T-helper 9 cell (primary cell): ENCODE measurements around the gene FRS3.
A peak's percentile ranks its signal among the peaks of the same experiment; 100 is the strongest.

ENCODE experiments used
- DNase-seq: peaks from one replicate; pipeline ENCODE4 v3.0.0-alpha.2; 2020

The FRS3 gene

GRCh38 chr6:41790045-41790444 is 10.3 kb upstream of the FRS3 start:
- DNase-seq, result no peak

- DNase-seq, result no peak
These were observed 9.7 kb upstream of the FRS3 start for GRCh38 chr6:41789390-41789724.

DNA sequence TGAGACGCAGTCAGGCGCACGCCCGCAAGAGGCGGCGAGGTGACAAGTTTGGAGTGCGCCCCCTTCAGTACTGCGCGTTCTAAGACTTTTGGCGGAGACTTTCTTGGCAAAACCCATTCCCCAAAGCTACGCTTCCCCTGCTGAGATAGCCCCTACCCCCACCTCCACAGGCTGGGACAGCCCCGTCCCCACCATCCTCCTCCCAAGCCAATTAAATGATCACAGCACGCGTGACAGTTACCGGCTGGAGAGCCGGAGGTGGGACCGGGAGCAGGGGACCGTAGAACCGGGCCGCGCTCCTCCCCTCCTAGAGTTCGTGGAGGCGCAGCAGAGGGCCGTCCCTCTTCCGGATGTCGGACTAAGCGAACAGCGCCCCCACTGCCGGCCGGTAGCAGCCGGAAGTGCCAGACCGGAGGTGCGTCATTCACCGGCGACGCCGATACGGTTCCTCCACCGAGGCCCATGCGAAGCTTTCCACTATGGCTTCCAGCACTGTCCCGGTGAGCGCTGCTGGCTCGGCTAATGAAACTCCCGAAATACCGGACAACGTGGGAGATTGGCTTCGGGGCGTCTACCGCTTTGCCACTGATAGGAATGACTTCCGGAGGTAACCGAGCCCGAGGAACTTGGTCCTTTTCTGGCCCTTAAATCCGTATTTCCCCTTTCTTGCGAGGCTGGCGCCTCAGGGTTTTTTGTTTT is 7.7 kb upstream of the FRS3 start, which contains the start of gene TOMM6:
Gene TOMM6 (plus strand): TSS at position 476 of the 699 bp plus-strand sequence. CDS start 4 bp downstream, at position 480.
- DNase-seq, result peak; percentile 93

GRCh38 chr6:41786451-41787218 is 6.9 kb upstream of the FRS3 start:
- DNase-seq, result peak; percentile 88

DNA sequence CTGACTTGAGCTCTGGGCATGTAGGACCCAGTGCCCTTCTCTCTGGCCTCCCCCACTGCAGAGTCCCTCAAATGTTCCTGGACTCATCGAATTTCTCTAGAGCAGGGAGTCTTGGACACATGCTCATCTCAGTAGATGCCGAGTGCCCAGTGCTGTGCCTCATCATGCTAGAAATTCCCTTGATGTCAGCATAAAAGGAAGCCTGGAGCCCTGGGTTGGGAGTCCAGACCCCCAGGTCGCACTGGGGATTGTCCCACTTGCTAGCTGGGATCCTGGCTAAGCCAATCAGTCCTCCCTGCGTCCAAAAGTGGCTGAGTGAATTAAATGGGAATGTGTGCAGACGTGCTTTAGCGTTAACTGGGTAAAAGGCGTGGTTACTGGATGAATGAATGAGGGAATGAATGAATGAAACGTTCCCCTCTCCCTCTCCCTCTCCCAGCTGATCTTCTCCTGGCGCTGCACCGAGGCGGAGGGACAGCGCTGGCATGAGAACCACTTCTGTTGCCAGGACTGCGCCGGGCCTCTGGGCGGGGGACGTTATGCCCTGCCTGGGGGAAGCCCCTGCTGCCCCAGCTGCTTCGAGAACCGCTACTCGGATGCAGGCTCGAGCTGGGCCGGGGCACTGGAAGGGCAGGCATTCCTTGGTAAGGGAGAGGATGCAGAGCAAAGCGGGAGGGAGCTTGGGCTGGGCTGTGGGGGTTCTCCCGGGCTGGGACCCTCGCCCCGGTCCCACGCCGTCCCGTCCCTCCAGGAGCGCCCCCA is 6.2 kb upstream of the FRS3 start:
- no peak for DNase-seq

DNA sequence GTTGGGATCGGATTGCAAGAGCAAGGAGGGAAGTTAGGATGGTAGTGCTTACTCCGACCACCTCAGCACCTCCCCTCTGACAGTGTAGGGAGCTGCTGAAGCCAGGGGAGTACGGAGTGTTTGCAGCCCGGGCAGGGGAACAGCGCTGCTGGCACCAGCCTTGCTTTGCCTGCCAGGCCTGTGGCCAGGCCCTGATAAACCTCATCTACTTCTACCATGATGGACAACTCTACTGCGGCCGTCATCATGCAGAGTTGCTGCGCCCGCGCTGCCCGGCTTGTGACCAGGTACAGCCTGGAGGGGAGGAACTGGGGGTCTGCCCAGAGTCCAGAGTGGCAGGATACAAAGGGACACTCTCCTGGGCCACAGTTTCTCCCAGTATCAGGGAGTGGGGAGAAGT is 5.6 kb upstream of the FRS3 start:
- no peak for DNase-seq

GRCh38 chr6:41784581-41785171 is 5.0 kb upstream of the FRS3 start:
- DNase-seq, result no peak

DNA sequence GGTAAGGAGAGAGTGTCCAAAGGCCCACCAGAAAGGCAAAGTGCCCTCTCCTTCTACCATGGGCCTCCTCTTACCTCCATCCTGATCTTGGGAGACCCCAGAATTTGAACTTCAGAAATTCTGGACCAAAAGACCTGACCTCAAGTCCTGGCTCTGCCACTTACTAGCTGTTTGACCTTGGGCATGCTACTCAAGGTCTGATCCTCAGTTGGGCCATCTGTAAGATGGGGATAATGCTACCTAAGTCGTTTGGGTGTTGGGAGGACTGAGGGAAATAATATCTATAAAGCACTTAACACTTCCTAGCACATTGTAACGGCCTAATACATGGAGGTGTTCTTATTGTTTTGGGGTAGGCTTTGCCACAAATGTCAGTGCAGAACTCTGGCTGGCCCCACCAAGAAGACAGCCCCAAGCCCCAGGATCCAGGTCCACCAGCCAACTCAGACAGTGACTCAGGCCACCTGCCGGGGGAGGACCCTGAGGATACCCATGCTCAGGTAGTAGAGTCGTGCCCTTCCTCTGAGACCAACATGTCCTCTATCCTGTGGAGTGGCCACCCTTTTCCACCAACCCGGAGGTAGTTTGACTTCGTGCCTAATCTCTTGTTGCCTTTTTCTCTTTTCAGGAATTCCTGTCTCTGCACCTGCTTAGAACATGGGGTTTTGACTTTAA is 3.5 kb upstream of the FRS3 start:
- DNase-seq, result no peak

DNA sequence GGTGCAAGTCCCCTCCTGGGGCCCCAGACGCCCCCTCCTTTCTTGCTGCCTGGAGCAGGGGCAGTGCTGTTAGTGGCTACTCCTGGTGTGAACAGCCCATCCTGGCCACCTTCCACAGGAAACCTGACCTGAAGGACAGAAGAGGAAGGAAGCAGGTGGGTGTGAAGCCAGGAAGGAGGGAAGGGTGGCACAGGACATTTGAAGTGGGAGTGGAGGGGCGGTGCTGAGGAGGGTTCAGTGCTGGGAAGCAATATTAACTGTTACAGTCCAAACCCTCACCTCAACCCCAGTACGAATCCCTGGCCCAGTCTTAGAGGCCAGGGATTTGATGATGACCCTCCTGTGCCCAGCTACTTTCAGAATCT is 1.6 kb upstream of the FRS3 start:
- DNase-seq, result no peak

DNA sequence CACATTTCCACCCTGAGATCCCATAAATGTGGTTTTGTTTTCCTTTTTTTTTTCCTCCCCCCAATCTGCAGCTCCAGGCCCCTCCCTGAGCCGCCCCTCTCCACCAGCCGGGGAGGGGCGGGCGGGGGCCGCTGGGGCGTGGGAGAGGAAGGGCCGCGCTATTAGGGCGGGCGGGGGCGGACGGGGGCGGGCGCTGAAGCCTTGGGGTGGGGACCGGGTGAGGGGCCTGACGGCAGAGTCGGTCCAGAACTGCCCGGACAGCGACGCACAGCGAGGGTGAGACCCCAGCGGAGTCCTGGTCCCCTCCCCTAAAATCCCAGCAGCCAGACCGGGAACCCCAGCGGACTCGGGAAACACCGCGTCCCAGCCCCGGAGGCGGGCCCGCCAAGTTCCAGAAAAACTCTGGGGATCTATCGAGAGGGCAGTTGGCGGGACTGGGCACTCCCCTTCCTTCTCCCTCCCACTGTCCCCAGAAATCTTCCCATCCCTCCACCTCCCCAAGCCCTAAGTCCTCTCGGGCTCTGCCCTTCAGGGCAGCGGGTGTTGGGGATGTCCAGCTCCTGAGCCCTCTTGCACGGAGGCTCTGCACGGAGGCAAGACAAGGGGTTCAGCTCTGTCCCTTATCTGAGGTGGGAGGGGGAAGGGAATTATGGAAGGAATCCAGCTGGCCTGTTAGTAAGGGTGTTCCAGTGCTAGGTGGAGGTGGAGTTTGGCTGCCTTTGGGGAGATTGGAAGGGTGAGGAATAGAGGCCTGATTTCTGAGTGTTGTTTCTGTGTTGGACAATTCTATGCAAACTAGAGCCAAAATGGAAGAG is 1.1 kb upstream of the FRS3 start, which contains the start of gene PRICKLE4:
Gene PRICKLE4 (plus strand): TSS at position 232 of the 815 bp plus-strand sequence. CDS start 2,692 bp downstream, outside the sequence.
- peak; percentile 17 for DNase-seq

- no peak for DNase-seq
These were observed 364 bp downstream of the FRS3 start for GRCh38 chr6:41779336-41779735.

- no peak for DNase-seq
These were observed 805 bp downstream of the FRS3 start for GRCh38 chr6:41778895-41779294.

GRCh38 chr6:41777551-41778285 is 2.0 kb downstream of the FRS3 start:
- no peak for DNase-seq

- no peak for DNase-seq
These were observed 4.3 kb downstream of the FRS3 start for GRCh38 chr6:41775293-41775882.

DNA sequence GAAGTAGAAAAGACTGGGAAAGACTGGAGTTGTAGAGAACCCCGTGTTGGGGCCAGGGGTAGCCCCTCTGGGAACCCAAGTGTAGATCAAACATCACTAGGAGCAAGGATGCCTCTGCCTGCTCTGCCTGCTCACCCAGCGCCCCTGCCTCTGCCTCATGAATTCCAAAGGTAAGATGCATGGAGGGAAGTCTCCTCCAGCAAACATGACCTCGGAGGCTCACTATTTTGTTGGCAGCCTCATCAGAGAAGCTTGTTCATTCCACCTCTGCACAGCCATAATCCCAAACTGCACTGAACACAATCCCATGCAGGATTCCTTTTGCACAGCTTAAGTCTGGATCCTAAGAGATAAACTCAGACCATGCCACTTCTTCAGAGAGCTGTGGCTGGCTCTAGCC is 4.9 kb downstream of the FRS3 start:
- DNase-seq, result no peak

GRCh38 chr6:41771058-41771983 is 8.4 kb downstream of the FRS3 start:
- DNase-seq, result no peak

GRCh38 chr6:41770381-41771057 is 9.2 kb downstream of the FRS3 start:
- no peak for DNase-seq

GRCh38 chr6:41769376-41769775 is 10.3 kb downstream of the FRS3 start:
- DNase-seq, result no peak
